Keratinocyte (primary cell): ENCODE results near the gene IMPDH1. TPM values are rescaled to one million over a fixed set of nuclear protein-coding genes. Genes with fewer than 3 reads are reported as not detected.
A peak's percentile ranks its signal among the peaks of the same experiment; 100 is the strongest.

Source experiments
- DNase-seq: peaks from one replicate; pipeline ENCODE4 v3.0.0-alpha.2; 2011; ENCODE audit warnings: low read depth, missing footprints, low spot score
- FAIRE-seq: peaks from 2 replicates; lab custom pipeline; 2011; peaks lifted over from hg19 to GRCh38; lab: Jason Lieb, UNC
- H2AFZ ChIP-seq: 2 replicates; pipeline ENCODE4 v1.6.0; 2012; ENCODE audit warnings: low read length, control low read depth, inconsistent platforms; ENCODE audit not compliant: control insufficient read depth
- H3K27ac ChIP-seq: 2 replicates; pipeline ENCODE4 v1.5.1; 2011; ENCODE audit warnings: low read length; ENCODE audit not compliant: control insufficient read depth, insufficient read depth
- H3K27me3 ChIP-seq: 3 replicates; pipeline ENCODE4 v1.6.0; 2011; ENCODE audit warnings: low read length; ENCODE audit not compliant: control insufficient read depth, insufficient read depth; ENCODE audit errors: extremely low read depth
- H3K36me3 ChIP-seq, 2 experiments: 2 replicates in 1 of 2; 3 replicates in 1 of 2; pipeline ENCODE4 v1.5.1; 2011; ENCODE audit warnings: low read length in 2 of 2, mild to moderate bottlenecking in 1 of 2; ENCODE audit not compliant: control insufficient read depth in 2 of 2, insufficient read depth in 2 of 2; ENCODE audit errors: extremely low read depth in 1 of 2
- H3K4me1 ChIP-seq: 3 replicates; pipeline ENCODE4 v1.5.1; 2011; ENCODE audit warnings: low read length; ENCODE audit not compliant: control insufficient read depth, insufficient read depth; ENCODE audit errors: extremely low read depth
- H3K4me2 ChIP-seq: 3 replicates; pipeline ENCODE4 v1.6.0; 2011; ENCODE audit warnings: low read depth, low read length; ENCODE audit not compliant: control insufficient read depth, insufficient read depth; ENCODE audit errors: extremely low read depth
- H3K4me3 ChIP-seq, 3 experiments: fragments of 200-600 bp in 1 of 3; sonication (generic) in 1 of 3; 2 replicates in 2 of 3; 3 replicates in 1 of 3; pipeline ENCODE4 v1.5.1; 2011 to 2016; ENCODE audit warnings: low read length in 3 of 3, mild to moderate bottlenecking in 3 of 3, control low read depth in 2 of 3, inconsistent platforms in 1 of 3, low read depth in 1 of 3, mixed read lengths in 1 of 3, mixed run types in 1 of 3, moderate library complexity in 1 of 3; ENCODE audit not compliant: control insufficient read depth in 2 of 3, insufficient read depth in 2 of 3; ENCODE audit errors: extremely low read depth in 1 of 3
- H3K79me2 ChIP-seq: 2 replicates; pipeline ENCODE4 v1.6.0; 2012; ENCODE audit warnings: low read length; ENCODE audit not compliant: control insufficient read depth, insufficient read depth
- H3K9ac ChIP-seq: 3 replicates; pipeline ENCODE4 v1.6.0; 2011; ENCODE audit warnings: low read length; ENCODE audit not compliant: control insufficient read depth, insufficient read depth; ENCODE audit errors: extremely low read depth
- H3K9me1 ChIP-seq: 3 replicates; pipeline ENCODE4 v1.6.0; 2011; ENCODE audit warnings: low read length; ENCODE audit not compliant: control insufficient read depth, insufficient read depth; ENCODE audit errors: extremely low read depth
- H3K9me3 ChIP-seq: 2 replicates; pipeline ENCODE4 v1.5.1; 2012; ENCODE audit warnings: low read depth, low read length; ENCODE audit not compliant: control insufficient read depth
- H4K20me1 ChIP-seq: 3 replicates; pipeline ENCODE4 v1.6.0; 2011; ENCODE audit warnings: low read length; ENCODE audit not compliant: control insufficient read depth, insufficient read depth; ENCODE audit errors: extremely low read depth
- CTCF ChIP-seq, 3 experiments: IDR thresholded peaks in 1 of 3; conservative IDR thresholded peaks in 1 of 3; optimal IDR thresholded peaks in 1 of 3; 2 replicates in 2 of 3; 3 replicates in 1 of 3; pipeline versions ENCODE3 to v1.5.1; 2011; ENCODE audit warnings: low read length in 3 of 3, mild to moderate bottlenecking in 3 of 3, moderate library complexity in 2 of 3, control low read depth in 1 of 3, inconsistent platforms in 1 of 3; ENCODE audit not compliant: insufficient read depth in 2 of 3; ENCODE audit errors: extremely low read depth in 1 of 3
- EZH2 ChIP-seq: IDR thresholded peaks from one replicate; pipeline ENCODE4 v1.6.1; 2012; ENCODE audit warnings: inconsistent platforms, mild to moderate bottlenecking, low read length, moderate library complexity
- dilution Hi-C: fragments of 300-500 bp; cut with MboI; formaldehyde crosslinking; loops from one replicate; pipeline ENCODE4 v1.7.0; 2020; ENCODE audit warnings: low sequenced_read_pairs; ENCODE audit not compliant: extremely low pct_ligation_motif_present
- polyA plus RNA-seq, 5 experiments: library from polyadenylated mRNA; depleted of rRNA in 3 of 5; stranded (reverse) in 3 of 5; stranded (forward) in 1 of 5; unstranded in 1 of 5; fragments of >200 nt; gene quantifications; 1 replicate in 1 of 5; 2 replicates in 3 of 5; 3 replicates in 1 of 5; pipeline versions ENCODE4 v1.2.1 to v1.2.3, GENCODE V29; 2011 to 2012; ENCODE audit warnings: missing spikeins in 2 of 5, low read depth in 1 of 5, low replicate concordance in 1 of 5

Gene IMPDH1
- polyA plus RNA-seq, 1 donor (not counting 4 experiments of a cell fraction or from before 2014, with no cell fraction given) = 56.2 TPM

DNA sequence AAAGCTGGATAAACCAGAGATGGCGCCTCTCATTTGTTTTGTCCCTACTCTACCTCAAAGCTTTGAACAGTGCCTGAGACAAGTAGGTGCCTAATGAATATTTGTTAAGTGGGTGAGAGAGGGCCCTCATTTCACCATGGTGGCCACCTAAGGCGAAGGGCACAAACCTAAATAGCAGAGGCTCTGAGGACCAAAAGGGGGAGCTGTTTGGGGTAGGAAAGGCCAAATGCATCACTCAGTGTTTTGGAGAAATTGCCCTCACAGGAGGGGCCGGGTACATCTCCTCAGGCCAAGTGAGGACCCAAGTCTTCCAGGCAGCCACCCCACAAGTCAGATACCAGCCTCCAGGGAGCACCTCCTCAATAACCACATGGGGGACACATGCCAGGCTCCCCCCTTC is 14.0 kb downstream of the IMPDH1 start:
- DNase-seq (no peak), FAIRE-seq (no peak)
- H3K36me3 ChIP-seq = peaks cover 19 to 36% of the 10 kb centered on the region in 2 experiments
- H3K4me3 ChIP-seq = no peak overlapping the region
- H3K4me2 ChIP-seq = no peak overlapping the region
- H3K27ac ChIP-seq = no peak overlapping the region
- H3K79me2 ChIP-seq = no peaks in the 10 kb centered on the region
- no peaks in the 10 kb centered on the region for H4K20me1 ChIP-seq
- TF ChIP-seq CTCF (optimal IDR thresholded peaks at IDR 0.05 in 1 of 3, IDR thresholded peaks at IDR 0.05 in 1 of 3, conservative IDR thresholded peaks at IDR 0.05 in 1 of 3; ENCODE audit: extremely low read depth in 1 of 3, insufficient read depth in 2 of 3, low read length in 3 of 3) (peak in 1 of 3 experiments; percentile 20), EZH2 (no peak)
- H3K27me3 ChIP-seq = no peaks in the 10 kb centered on the region
- H3K9me1 ChIP-seq = no peaks in the 10 kb centered on the region
- dilution Hi-C loops = no loop called here
- H3K4me1 ChIP-seq = no peaks in the 10 kb centered on the region
- no peak overlapping the region for H2AFZ ChIP-seq
- H3K9me3 ChIP-seq = no peaks in the 10 kb centered on the region
- no peak overlapping the region for H3K9ac ChIP-seq

GRCh38 chr7:128394904-128395496 is 14.8 kb downstream of the IMPDH1 start:
- no peak for DNase-seq
- no peak overlapping the region for H3K9ac ChIP-seq
- H3K4me3 ChIP-seq = no peak overlapping the region
- H3K9me3 ChIP-seq = no peaks in the 10 kb centered on the region
- no peak overlapping the region for H2AFZ ChIP-seq
- H4K20me1 ChIP-seq = no peaks in the 10 kb centered on the region
- no peaks in the 10 kb centered on the region for H3K9me1 ChIP-seq
- no peak overlapping the region for H3K27ac ChIP-seq
- H3K27me3 ChIP-seq = no peaks in the 10 kb centered on the region
- dilution Hi-C loops = no loop called here
- no peak for FAIRE-seq
- no peak for TF ChIP-seq CTCF (optimal IDR thresholded peaks at IDR 0.05 in 1 of 3, IDR thresholded peaks at IDR 0.05 in 1 of 3, conservative IDR thresholded peaks at IDR 0.05 in 1 of 3; ENCODE audit: extremely low read depth in 1 of 3, insufficient read depth in 2 of 3, low read length in 3 of 3)
- TF ChIP-seq EZH2 = no peak
- H3K79me2 ChIP-seq = no peaks in the 10 kb centered on the region
- H3K36me3 ChIP-seq = peaks cover 13 to 30% of the 10 kb centered on the region in 2 experiments
- no peak overlapping the region for H3K4me2 ChIP-seq
- H3K4me1 ChIP-seq = no peaks in the 10 kb centered on the region
